ENCODE data around the gene OCRL. TPM values are rescaled to one million over a fixed set of nuclear protein-coding genes. Genes with fewer than 3 reads are reported as not detected.

OCRL gene
- total and polyA plus RNA-seq, 2 of the 13 experiments (the other 11 are each of a cell fraction or from before 2014, with no cell fraction given), result 13.4 to 32.0 TPM

GRCh38 chrX:129511689-129512088 is 28.4 kb upstream of the OCRL start (continued):
- TF ChIP-seq ZBTB49 (CRISPR knock-in tag; IDR thresholded peaks at IDR 0.05; ENCODE audit: borderline replicate concordance) (no peak), ZSCAN22 (CRISPR knock-in tag; IDR thresholded peaks at IDR 0.05) (no peak), ZXDC (CRISPR knock-in tag; IDR thresholded peaks at IDR 0.05) (no peak), ZC3H4 (CRISPR knock-in tag; IDR thresholded peaks at IDR 0.05; ENCODE audit: borderline replicate concordance) (no peak), FOSL2 (CRISPR knock-in tag; IDR thresholded peaks at IDR 0.05) (no peak), ZNF510 (CRISPR knock-in tag; IDR thresholded peaks at IDR 0.05; ENCODE audit: low read depth) (no peak), AGO1 (IDR thresholded peaks at IDR 0.05; ENCODE audit: low read depth, low read length, poor library complexity, severe bottlenecking) (no peak), SAP130 (CRISPR knock-in tag; IDR thresholded peaks at IDR 0.05; ENCODE audit: low read depth) (peak; percentile 60), ZEB1 (IDR thresholded peaks at IDR 0.05; ENCODE audit: insufficient replicate concordance, low read depth) (no peak), PCBP2 (optimal IDR thresholded peaks at IDR 0.05; ENCODE audit: low read depth, low read length, poor library complexity, severe bottlenecking) (no peak), CEBPB (IDR thresholded peaks at IDR 0.05; ENCODE audit: borderline replicate concordance, low read depth, low read length) (peak; percentile 5; the same call in 1 of the 2 replicates), ZNF432 (CRISPR knock-in tag; IDR thresholded peaks at IDR 0.05; ENCODE audit: borderline replicate concordance) (no peak), TSC22D2 (CRISPR knock-in tag; IDR thresholded peaks at IDR 0.05; ENCODE audit: borderline replicate concordance) (no peak)
- TF ChIP-seq, protein P1, sequence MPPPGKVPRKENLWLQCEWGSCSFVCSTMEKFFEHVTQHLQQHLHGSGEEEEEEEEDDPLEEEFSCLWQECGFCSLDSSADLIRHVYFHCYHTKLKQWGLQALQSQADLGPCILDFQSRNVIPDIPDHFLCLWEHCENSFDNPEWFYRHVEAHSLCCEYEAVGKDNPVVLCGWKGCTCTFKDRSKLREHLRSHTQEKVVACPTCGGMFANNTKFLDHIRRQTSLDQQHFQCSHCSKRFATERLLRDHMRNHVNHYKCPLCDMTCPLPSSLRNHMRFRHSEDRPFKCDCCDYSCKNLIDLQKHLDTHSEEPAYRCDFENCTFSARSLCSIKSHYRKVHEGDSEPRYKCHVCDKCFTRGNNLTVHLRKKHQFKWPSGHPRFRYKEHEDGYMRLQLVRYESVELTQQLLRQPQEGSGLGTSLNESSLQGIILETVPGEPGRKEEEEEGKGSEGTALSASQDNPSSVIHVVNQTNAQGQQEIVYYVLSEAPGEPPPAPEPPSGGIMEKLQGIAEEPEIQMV (CRISPR knock-in tag; IDR thresholded peaks at IDR 0.05; ENCODE audit: low read depth), result no peak
- TF ChIP-seq, protein P2, sequence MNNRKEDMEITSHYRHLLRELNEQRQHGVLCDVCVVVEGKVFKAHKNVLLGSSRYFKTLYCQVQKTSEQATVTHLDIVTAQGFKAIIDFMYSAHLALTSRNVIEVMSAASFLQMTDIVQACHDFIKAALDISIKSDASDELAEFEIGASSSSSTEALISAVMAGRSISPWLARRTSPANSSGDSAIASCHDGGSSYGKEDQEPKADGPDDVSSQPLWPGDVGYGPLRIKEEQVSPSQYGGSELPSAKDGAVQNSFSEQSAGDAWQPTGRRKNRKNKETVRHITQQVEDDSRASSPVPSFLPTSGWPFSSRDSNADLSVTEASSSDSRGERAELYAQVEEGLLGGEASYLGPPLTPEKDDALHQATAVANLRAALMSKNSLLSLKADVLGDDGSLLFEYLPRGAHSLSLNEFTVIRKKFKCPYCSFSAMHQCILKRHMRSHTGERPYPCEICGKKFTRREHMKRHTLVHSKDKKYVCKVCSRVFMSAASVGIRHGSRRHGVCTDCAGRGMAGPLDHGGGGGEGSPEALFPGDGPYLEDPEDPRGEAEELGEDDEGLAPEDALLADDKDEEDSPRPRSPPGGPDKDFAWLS (CRISPR knock-in tag; IDR thresholded peaks at IDR 0.05; ENCODE audit: borderline replicate concordance), result no peak
- TF ChIP-seq, protein P3, sequence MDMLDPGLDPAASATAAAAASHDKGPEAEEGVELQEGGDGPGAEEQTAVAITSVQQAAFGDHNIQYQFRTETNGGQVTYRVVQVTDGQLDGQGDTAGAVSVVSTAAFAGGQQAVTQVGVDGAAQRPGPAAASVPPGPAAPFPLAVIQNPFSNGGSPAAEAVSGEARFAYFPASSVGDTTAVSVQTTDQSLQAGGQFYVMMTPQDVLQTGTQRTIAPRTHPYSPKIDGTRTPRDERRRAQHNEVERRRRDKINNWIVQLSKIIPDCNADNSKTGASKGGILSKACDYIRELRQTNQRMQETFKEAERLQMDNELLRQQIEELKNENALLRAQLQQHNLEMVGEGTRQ (IDR thresholded peaks at IDR 0.05; ENCODE audit: low read depth, low read length), result no peak
- TF ChIP-seq, protein P3 (CRISPR knock-in tag; IDR thresholded peaks at IDR 0.05; ENCODE audit: borderline replicate concordance), result no peak
- TF ChIP-seq, protein P4, sequence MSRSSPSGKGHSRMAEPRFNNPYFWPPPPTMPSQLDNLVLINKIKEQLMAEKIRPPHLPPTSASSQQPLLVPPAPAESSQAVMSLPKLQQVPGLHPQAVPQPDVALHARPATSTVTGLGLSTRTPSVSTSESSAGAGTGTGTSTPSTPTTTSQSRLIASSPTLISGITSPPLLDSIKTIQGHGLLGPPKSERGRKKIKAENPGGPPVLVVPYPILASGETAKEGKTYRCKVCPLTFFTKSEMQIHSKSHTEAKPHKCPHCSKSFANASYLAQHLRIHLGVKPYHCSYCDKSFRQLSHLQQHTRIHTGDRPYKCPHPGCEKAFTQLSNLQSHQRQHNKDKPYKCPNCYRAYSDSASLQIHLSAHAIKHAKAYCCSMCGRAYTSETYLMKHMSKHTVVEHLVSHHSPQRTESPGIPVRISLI (CRISPR knock-in tag; IDR thresholded peaks at IDR 0.05; ENCODE audit: borderline replicate concordance), result no peak; the same call in 1 of the 2 replicates

All from HepG2 (cell line).